HEK293 (cell line): ENCODE results near the gene PRKCQ.

Source experiments
- YY1 ChIP-seq: fragments of 450-650 bp; formaldehyde crosslinking; IDR thresholded peaks from 2 replicates; pipeline ENCODE4 v1.5.1; 2018; ENCODE audit warnings: missing biosample characterization, missing genetic modification characterization
- ZNF580 ChIP-seq: fragments of 450-650 bp; formaldehyde crosslinking; IDR thresholded peaks from 2 replicates; pipeline ENCODE4 v1.5.1; 2016; ENCODE audit warnings: missing biosample characterization, missing genetic modification characterization

GRCh38 chr10:6473901-6474370, 106.1 kb downstream of the PRKCQ start:
- no peak for TF ChIP-seq YY1 (tag by site-specific recombination)
- no peak for TF ChIP-seq ZNF580 (tag by site-specific recombination)
